Testis (tissue), 3 donors: ENCODE measurements around the gene SOX18. TPM values are rescaled to one million over a fixed set of nuclear protein-coding genes. Genes with fewer than 3 reads are reported as not detected.

Source experiments
- DNase-seq: peaks from one replicate; pipeline ENCODE4 v3.0.0-alpha.2; 2019
- H3K27ac ChIP-seq, 2 donors: fragments of 200-600 bp; sonication (generic); one replicate each; pipeline ENCODE4 v1.5.1; 2019
- H3K27me3 ChIP-seq: fragments of 200-600 bp; sonication (generic); one replicate; pipeline ENCODE4 v1.5.1; 2019
- H3K36me3 ChIP-seq: fragments of 200-600 bp; sonication (generic); one replicate; pipeline ENCODE4 v1.5.1; 2017; ENCODE audit warnings: low read depth; ENCODE audit errors: missing control alignments
- H3K4me1 ChIP-seq: fragments of 200-600 bp; sonication (generic); one replicate; pipeline ENCODE4 v1.5.1; 2019
- H3K4me3 ChIP-seq, 2 donors: fragments of 200-600 bp; sonication (generic); one replicate each; pipeline ENCODE4 v1.5.1; 2017 to 2019
- H3K9me3 ChIP-seq: fragments of 200-600 bp; sonication (generic); one replicate; pipeline ENCODE4 v1.5.1; 2017
- CTCF ChIP-seq, 3 experiments: fragments of 450-650 bp in 2 of 3; fragments of 200-600 bp in 1 of 3; sonication (generic) in 1 of 3; IDR thresholded peaks; one replicate each; pipeline ENCODE4 v1.5.1; 2016 to 2019; ENCODE audit warnings: antibody characterized with exemption in 3 of 3, mild to moderate bottlenecking in 2 of 3, moderate library complexity in 1 of 3
- POLR2A ChIP-seq: fragments of 450-650 bp; IDR thresholded peaks from one replicate; pipeline ENCODE4 v1.6.1; 2017; ENCODE audit warnings: antibody characterized with exemption, mild to moderate bottlenecking, moderate library complexity
- WGBS, 2 donors: methylation state at CpG; one replicate each; pipeline ENCODE4 v1.1.5; 2018; 5-methylcytosine and 5-hydroxymethylcytosine counted together
- intact Hi-C: fragments of 100-400 bp; cut with DNase I; formaldehyde crosslinking; loops from one replicate; pipeline ENCODE4 v1.15.1; 2023; ENCODE audit warnings: low total_unique reads
- polyA plus RNA-seq: library from polyadenylated mRNA; stranded (reverse); fragments of 350-450 nt; fragmentation: Illumina TruSeq; extraction: RNeasy Lipid Tissue Mini Kit (QIAGEN cat#74804); gene quantifications from one replicate; pipeline ENCODE4 v1.2.3, GENCODE V29; 2014; ENCODE audit warnings: low read depth, low replicate concordance; ENCODE audit not compliant: insufficient read depth
- total RNA-seq, 2 donors: library from RNA; depleted of rRNA; stranded (reverse); fragments of >200 nt; gene quantifications; one replicate each; pipeline ENCODE4 v1.2.3, GENCODE V29; 2016

SOX18 gene
- total and polyA plus RNA-seq, 3 donors from 2014 or later = 6.1 to 17.1 (median 7.9) TPM

- no peaks in the 10 kb centered on the region for H3K9me3 ChIP-seq
- H3K4me3 ChIP-seq = no peak overlapping the region
- H3K4me1 ChIP-seq = peaks cover 22% of the 10 kb centered on the region
- H3K27ac ChIP-seq = no peak overlapping the region
- TF ChIP-seq CTCF (IDR thresholded peaks at IDR 0.05) (no peak), POLR2A (no peak)
- 40 to 67% methylated on average over 1 to 3 of the region's 3 CpGs for WGBS, 2 donors
- intact Hi-C loops = no loop called here
- DNase-seq = no peak
- no peaks in the 10 kb centered on the region for H3K36me3 ChIP-seq
- no peaks in the 10 kb centered on the region for H3K27me3 ChIP-seq
These were observed 12.3 kb downstream of the SOX18 start for GRCh38 chr20:64037199-64037497.

- no peak for DNase-seq
- intact Hi-C loops = no loop called here
- H3K27ac ChIP-seq = no peak overlapping the region
- H3K36me3 ChIP-seq = no peaks in the 10 kb centered on the region
- no peaks in the 10 kb centered on the region for H3K9me3 ChIP-seq
- H3K27me3 ChIP-seq = no peaks in the 10 kb centered on the region
- peaks cover 17% of the 10 kb centered on the region for H3K4me1 ChIP-seq
- TF ChIP-seq POLR2A (no peak), CTCF (IDR thresholded peaks at IDR 0.05) (no peak)
- H3K4me3 ChIP-seq = no peak overlapping the region
- 77 to 83% methylated on average over 1 to 17 of the region's 17 CpGs for WGBS, 2 donors
These were observed 12.9 kb downstream of the SOX18 start for GRCh38 chr20:64036346-64037198.

- no peak for TF ChIP-seq CTCF (IDR thresholded peaks at IDR 0.05)
- intact Hi-C loops = no loop called here
- H3K27me3 ChIP-seq = no peaks in the 10 kb centered on the region
- H3K9me3 ChIP-seq = no peaks in the 10 kb centered on the region
- no peaks in the 10 kb centered on the region for H3K36me3 ChIP-seq
- H3K4me1 ChIP-seq = peaks cover 16% of the 10 kb centered on the region
- no peak for DNase-seq
- H3K4me3 ChIP-seq = no peak within 1 kb of the TSS
- 78 to 88% methylated on average over 3 to 10 of the region's 10 CpGs for WGBS, 2 donors
- no peak within 1 kb of the TSS for H3K27ac ChIP-seq
These were observed 13.5 kb downstream of the SOX18 start, which contains the start of gene C20orf204 for GRCh38 chr20:64035933-64036345. TSS of gene C20orf204 (plus strand) at chr20:64036182. CDS start at chr20:64036324, 142 bp downstream.

GRCh38 chr20:64035066-64035932 lies 14.1 kb downstream of the SOX18 start:
- Histone ChIP-seq H3K27ac (no peak overlapping the region), H3K36me3 (no peaks in the 10 kb centered on the region), H3K4me3 (no peak overlapping the region), H3K9me3 (no peaks in the 10 kb centered on the region), H3K27me3 (no peaks in the 10 kb centered on the region), H3K4me1 (peaks cover 16% of the 10 kb centered on the region)
- DNase-seq = no peak
- 85 to 91% methylated on average over 12 to 17 of the region's 17 CpGs for WGBS, 2 donors
- no peak for TF ChIP-seq POLR2A
- TF ChIP-seq CTCF (IDR thresholded peaks at IDR 0.05) = no peak
- intact Hi-C loops = no loop called here
